GM21423 (cell line): ENCODE results near the gene CSNK1E.
A peak's percentile ranks its signal among the peaks of the same experiment; 100 is the strongest.
"Not testable (repeated sequence)": the region's sequence is repeated elsewhere in the genome, so short reads cannot be mapped to it uniquely, and the experiment has no call there.

Source experiments
- ATAC-seq: cut with Tn5 transposase; IDR thresholded peaks from one replicate; pipeline ENCODE4 v1.9.1; 2021; ENCODE audit warnings: mild to moderate bottlenecking, moderate library complexity; ENCODE audit not compliant: unreplicated experiment

CSNK1E gene

DNA sequence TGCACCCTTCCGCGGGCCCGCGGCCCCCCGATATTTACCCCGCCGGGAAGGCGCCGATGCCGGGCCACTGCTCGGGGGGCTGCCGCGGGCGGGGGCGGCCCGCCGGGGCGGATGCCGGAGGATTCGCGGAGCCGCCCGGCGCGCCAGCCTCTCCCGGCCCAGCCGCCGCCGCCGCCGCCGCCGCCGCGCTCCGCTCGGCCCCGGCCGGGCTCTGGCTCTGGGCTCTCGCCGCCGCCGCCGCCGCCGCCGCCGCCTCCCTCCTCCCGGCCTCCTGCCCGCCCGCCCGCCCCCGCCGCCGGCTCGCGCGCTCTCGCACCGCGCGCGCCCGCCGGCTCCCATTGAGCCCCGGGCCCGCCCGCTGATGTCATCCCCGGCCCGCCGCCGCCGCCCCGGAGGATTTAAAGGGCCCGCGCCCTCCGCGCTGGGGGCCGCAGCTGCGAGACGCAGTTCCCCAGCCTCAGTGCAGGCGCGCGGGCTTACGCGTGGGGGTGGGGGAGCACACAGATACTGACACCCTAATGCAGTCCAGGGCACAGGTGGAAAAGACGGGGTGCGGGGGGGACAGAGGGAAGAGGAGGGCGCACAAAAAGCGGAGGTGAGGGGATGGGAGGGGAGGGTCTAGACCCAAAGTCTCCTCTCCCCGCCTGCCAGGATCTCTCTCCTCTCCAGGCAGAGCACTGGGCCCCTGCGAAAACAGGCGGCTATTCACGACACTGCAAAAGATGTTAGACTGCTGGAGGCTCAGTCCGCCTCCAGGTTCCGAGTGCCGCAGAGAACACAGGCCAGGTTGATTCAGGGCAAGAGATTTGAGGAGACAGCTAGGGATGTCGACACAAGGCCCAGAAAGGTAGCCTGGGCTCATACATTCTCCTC is at the start of gene CSNK1E:
Gene CSNK1E (minus strand): TSS at position 312 of the 873 bp plus-strand sequence. CDS start 3,276 bp downstream, outside the sequence.
- peak; percentile 37 for ATAC-seq

DNA sequence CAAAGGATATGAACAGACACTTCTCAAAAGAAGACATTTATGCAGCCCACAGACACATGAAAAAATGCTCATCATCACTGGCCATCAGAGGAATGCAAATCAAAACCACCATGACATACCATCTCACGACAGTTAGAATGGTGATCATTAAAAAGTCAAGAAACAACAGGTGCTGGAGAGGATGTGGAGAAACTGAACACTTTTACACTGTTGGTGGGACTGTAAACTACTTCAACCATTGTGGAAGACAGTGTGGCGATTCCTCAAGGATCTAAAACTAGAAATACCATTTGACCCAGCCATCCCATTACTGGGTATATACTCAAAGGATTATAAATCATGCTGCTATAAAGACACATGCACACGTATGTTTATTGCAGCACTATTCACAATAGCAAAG is 48.6 kb upstream of the CSNK1E start:
- not testable (repeated sequence) for ATAC-seq

DNA sequence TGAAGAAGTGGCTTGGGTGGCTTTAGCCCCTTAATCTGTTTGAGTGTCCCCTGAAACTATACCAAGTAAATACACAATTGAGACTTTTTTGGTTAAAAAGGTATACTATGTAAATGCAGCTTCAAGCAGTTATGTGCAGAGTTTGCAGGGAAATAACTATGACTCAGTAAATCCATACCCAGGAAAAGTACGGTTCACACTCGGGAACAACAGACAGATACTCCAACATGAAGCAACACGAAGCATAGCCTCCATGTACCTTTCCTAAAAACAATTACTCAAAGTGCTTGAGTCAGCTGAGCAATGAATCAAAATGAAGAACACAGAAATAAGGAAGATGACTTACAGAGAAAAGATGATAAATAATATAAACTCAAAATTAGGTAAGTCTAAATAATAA is 47.9 kb upstream of the CSNK1E start:
- ATAC-seq, result not testable (repeated sequence)

DNA sequence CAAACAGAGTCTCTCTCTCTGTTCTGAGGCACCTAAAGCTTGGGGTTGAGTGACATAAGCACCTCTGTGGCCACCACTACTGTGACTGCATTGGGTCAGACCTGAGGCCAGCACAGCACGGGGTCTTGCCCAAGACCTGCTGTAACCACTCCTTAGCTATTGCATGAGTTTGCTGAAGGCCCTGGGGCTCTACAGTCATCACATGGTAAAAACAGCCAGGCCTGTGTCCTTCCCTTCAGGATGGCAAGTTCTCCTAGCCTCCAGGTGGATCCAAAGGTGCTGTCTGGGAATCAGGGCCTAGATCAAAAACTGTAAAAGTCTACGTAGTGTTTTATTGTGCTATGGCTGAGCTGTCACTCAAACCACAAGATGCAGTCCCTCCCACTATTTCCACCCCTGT is 43.3 kb upstream of the CSNK1E start:
- ATAC-seq, result not testable (repeated sequence)

DNA sequence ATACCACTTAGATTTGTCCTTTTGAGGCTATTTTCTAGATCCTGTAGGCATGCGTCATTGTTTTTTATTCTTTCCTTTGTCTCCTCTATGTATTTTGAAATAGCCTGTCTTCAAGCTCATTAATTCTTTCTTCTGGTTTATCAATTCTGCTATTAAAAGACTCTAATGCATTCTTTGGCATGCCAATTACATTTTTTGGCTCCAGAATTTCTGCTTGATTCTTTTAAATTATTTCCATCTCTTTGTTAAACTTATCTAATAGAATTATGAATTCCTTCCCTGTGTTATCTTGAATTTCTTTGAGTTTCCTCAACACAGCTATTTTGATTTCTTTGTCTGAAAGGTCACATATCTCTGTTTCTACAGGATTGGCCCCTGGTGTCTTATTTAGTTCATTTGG is 42.6 kb upstream of the CSNK1E start:
- not testable (repeated sequence) for ATAC-seq

DNA sequence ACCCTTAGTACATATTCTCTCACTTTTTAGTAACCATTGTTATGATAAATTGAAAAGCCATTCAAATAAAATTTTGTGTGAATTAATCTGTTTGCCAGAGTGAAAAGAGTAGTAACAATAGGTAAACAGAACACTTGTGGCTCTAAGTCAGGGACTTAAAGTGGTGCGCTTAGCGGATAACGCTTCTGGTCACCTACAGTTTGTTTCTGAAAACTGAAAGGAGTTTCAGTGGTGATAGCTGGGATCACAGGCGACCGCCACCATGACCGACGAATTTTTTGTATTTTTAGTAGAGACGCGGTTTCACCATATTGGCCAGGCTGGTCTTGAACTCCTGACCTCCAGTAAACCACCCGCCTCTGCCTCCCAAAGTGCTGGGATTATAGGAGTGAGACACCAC is 40.7 kb upstream of the CSNK1E start:
- ATAC-seq, result not testable (repeated sequence)

DNA sequence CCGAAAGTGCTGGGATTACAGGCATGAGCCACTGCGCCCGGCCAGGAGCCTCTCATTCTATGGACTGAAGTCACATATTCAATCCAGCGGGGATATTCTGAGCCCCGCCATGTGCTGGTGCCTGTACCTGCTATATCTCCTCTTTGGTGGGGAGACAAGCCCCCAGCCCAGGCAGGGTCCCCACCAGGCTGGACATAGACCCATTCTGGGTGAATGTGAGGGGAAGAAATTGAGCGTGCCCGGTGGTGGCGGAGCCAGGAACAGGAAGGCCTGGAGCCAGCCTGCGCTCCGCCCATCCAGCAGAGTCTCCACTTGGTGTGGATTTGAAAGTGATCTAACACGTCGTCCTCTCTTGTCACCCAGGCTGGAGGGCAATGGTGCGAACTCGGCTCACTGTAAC is 38.0 kb upstream of the CSNK1E start:
- ATAC-seq, result no peak

DNA sequence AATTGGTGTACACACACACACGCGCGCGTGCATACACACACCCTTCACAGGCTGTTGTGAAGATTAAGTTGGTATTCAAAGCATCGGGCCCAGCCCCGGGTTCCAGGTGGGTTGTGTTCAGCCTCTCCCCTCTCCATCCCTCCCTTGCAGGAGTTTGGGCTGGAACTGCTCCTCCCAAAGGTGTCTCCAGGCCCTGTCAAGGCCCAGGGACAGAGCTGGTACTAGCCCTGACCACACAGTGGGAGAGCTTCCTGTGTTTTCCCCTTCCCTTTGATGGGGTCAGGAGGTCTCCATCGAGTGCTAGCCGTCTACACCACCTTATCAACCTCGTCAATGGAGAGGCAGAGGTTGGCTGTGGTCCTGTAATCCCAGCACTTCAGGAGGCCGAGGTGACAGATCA is 36.5 kb upstream of the CSNK1E start:
- no peak for ATAC-seq

DNA sequence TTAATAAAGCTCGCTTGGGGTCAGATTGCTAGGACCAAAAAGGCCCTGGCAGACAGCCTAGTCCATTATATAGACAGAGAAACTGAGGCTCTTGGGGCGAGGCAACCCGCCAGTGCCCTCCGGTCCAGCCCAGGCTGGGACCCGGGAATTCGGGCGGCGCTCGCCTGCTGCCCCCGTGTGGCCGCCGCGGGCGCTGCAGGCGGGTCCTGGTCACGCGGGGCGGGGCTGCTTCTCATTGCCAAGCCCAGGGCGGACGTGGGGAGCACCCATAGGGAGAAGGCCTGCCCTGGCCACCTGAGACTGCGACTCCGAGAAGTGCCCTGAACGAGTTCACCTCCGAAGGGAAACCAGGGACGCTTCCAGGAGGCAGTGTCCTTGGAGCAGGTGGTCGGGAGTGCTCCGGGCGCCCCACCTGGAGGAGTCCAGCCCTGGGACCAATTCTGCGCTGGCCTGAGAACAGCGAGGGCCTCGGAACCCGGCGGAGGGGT is 36.0 kb upstream of the CSNK1E start:
- ATAC-seq, result no peak

DNA sequence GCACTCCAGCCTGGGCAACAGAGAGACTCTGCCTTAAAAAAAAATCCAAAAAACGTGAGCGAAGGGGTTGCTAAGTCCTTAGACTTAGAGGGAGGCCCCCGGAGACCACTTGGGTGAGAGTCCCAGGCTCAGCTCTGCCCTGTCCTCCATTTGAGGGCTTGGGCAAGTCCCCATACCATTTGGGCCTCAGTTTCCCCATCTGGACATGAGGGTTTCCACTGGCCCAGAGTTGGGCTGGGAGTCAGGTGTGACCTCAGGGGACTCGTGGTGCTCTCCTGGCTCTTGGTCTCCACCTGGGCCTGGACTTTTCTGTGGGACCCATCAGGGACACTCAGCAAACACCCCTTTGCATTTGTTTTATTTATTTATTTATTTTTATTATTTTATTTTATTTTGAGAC is 35.2 kb upstream of the CSNK1E start:
- ATAC-seq, result no peak

DNA sequence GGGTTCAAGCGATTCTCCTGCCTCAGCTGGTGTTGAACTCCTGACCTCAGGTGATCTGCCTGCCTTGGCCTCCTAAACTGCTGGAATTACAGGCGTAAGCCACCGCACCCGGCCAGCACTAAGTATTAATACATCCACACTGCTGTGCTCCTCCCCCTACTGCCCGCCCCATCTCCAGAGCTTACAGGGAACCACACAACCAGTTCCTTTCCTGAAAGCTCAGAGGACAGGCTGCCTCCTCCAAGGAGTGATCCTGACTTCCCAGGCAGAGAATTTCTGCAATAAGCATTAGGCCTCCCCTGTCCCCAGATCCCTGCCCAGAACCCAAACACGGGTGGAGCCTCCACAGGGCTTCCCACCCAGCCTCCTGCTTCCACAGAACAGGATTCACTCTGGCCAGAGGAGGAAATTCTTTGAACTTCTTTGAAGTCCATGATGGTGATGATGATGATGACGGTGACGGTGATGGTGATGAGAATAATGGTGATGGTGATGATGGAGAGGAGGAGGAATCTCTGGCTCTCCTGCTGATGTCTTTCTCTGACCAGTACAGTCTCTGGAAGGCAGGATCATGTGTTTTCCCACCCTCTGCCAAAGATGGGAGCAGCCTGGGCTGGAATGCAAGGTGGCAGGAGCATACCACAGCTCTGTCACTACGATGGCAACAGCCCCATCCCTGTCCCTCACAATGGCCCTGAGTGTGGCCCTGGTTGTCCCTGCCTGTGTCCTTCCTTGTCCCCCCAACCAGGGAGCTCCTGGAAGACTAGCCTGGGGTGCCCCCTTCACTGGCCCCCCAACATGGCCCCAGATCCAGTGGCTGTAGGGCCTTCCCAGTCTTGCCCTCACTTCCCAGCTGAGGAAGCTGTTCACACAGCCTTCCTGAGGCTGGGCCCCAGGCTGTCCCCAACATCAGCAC is 33.5 kb upstream of the CSNK1E start:
- no peak for ATAC-seq

DNA sequence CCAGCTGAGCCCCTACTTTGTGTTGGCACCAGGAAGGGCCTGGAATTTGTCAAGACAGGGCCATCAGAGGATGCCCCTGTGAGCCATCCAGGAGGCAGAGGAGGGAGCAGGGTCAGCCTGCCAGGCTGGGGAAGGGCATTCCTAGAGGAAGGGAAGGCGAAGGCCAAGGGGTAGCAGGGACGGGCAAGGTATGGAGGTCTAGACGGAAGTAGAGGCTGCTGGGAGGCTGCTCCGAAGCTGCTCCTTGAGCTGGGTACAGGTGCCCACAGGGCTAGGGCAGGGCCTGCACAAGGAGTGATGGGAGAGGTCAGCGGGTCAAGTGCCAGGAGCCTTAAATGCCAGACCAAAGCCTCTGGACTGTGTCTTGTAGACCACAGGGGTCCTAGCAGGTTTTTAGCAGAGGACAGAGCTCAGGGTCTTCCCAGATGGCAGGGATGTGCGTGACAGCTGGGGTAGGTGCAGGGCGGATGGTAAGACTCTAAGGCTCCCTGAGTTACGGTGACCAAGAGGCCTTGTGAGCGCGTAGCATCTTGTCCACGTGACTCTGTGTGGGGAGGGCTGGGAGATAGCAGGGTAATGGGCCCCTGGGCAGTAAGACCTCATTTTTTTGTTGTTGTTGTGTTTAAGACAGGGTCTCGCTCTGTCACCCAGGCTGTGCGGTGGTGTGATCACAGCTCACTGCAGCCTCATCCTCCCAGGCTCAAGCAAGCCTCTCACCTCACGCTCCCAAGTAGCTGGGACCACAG is 31.7 kb upstream of the CSNK1E start:
- ATAC-seq, result no peak

DNA sequence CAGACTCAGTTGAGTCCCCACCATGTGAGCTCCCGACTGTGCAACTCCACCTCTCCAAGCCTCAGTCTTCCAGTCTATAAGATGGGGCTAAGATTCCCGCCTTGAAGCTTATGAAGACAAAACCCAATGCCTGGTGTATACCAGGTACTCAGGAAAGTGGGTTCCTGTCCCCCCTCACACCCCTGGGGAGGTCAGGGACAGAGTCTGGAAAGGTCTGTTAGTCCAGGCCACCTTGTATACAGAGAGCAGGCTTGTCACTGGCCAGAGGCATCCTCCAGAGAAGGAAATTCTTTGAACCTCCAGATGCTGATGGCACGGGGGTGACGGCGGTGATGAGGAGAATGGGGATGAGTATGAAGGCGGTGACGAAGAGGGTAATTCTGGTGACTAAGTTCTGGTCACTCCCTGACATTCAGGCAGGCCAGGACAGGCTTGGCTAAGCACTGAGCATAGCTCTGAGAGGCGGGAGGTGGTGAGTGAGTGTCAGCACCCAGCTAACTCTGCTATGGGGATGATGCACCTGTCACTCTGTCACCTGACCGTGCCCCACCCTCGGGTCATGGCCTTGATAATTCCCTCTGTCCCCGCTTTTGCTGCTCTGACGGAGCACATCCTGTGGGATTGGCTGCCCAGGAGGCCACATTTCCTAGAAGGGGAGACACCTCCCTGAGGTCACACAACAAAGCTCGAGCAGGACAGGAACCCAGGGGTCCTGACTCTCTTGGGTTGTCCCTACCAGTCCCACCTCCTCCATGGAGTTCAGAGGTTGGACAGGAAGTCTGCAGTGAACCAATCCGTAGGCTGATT is 30.9 kb upstream of the CSNK1E start:
- no peak for ATAC-seq

DNA sequence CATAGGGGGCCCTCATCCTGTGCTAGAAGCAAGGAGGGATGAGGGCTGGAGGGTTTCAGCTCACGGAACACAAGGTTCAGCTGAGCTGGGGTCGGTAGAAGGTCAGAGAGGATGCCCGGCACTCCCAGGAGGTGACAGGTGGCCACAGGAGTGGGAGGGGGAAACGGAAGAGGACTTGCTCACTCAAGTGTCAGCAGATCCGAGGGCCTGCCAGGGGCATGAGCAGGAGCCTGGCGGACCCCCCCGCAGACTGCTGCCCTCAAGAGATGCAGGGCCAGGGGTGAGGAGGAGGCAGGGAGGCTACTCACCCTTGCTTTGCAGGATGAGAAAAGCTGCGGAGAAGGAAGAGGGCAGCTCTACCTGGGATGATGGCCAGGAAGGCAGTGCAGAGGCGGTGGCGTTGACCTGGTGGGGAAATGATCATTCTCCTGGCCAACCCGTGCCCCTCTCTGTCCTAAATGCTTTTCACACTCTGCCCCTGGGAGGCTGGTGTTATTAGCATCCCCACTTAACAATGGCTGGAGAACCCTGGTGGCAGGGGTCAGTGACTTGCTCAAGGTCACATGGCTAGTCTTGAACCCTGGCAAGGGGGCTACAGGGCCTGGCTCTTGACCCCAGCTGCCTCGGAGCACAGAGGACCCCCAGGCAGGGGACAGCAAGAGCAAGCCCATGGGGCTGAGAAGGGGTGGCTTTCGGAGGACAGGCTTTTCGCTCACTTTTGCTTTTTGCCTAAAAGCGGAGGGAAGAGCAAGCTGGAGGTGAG is 30.1 kb upstream of the CSNK1E start:
- ATAC-seq, result no peak

DNA sequence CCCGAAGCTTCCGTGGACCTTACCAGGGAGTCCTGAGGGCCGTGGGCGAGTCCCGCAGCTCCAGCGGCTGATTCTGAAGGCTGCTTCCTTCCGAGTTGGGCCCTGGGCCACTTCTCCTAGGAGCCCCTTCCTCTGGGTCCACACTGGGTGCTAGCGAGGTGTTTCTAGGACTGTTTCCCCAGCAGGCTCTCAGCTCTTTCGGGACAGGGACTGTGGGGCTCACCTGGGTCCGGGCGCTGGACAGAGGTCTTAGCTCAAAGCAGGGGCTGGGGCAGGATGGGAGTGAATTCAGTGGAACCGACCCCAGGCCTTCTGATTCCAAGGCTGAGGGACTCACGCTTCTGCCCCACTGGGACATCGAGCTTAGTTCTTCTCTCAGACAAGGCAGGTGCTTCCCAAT is 29.3 kb upstream of the CSNK1E start:
- ATAC-seq, result no peak

DNA sequence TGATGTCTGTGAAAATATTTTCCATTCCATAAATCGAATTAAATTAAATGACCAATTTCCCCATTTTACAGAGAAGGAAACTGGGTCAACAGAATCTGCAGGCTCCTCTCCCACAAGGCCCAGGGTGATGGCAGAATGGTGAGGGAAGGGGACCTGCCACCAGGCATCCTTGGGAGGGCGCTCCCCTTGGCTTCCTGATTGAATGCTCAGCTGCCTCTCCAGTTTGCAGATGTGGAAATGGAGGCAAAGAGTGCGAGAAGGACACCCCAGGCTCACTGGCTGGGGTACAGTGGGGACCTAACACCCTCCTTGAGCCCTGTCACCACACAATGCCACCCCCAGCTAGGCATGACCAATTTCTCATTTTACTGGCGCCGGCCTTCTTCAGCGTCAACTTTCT is 28.5 kb upstream of the CSNK1E start:
- ATAC-seq, result no peak

DNA sequence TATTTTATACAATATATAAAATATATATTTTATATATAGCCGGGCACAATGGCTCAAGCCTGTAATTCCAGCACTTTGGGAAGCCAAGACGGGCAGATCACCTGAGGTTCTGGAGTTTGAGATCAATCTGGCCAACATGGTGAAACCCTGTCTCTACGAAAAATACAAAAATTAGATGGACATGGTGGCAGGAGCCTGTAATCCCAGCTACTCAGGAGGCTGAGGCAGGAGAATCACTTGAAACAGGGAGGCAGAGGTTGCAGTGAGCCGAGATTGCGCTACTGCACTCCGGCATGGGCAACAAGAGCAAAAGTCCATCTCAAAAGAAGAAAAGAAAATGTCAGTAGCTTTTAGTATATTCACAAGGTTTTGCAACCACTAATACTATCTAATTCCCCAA is 22.7 kb upstream of the CSNK1E start:
- ATAC-seq, result not testable (repeated sequence)

DNA sequence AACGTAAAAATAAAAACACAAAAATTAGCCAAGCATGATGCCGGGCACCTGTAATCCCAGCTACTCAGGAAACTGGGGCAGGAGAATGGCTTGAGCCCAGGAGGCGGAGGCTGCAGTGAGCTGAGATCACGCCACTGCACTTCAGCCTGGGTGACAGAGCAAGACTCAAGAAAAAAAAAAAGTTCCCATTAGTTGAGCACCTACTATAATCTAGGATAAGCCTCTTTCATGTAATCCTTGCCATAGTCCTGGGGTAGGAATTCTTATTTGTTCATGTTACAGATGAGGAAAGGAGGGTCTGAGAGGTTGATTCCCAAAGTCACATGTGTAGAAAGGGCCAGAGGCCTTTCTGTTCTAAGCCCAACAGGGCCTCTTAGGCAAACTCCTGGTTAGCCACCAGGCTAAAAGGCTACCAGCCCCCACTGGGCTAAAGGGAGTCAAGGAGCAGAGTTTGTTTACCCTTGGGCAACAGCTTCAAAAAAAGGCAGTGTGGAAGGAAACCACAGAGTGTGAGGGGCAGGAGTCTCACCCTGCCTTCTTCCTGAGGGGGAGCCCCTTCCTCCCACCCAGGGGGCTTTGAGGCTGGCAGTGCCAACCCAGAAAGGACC is 21.6 kb upstream of the CSNK1E start:
- no peak for ATAC-seq

DNA sequence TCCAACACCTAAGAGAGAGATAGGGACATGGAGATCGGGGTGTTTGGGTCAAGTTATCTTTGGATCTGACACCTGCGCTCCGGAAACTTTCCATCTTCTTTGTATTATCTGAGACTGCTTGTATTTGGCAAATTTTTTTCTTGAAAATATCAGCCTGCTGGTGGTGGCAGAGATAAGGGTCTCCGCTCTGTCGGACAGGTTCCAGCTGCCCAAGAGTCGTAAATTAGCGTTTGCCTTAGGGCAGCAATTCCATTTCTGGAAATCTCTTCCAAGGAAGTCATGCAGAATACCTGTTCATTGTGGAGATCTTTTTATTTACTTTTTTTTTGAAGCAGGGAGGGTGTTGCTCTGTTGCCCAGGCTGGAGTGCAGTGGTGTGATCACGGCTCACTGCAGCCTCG is 19.5 kb upstream of the CSNK1E start:
- ATAC-seq, result no peak
